ENCODE results near the gene GGA1. TPM values are rescaled to one million over a fixed set of nuclear protein-coding genes. Genes with fewer than 3 reads are reported as not detected.

Gene GGA1
- total and polyA plus RNA-seq, 2 donors (not counting 1 experiment from before 2014, with no cell fraction given), result 137 to 154 TPM

- H3K27me3 ChIP-seq (replicated peaks in 1 of 4; ENCODE audit: control extremely low read depth in 1 of 4, control insufficient read depth in 3 of 4, insufficient read depth in 4 of 4, low read length in 3 of 4), result no peaks in the 10 kb centered on the region
- ATAC-seq (ENCODE audit: low read depth), result no peak
- Mint-ChIP-seq H3K27ac (no peak overlapping the region), H3K4me1 (no peaks in the 10 kb centered on the region), H3K9me3 (ENCODE audit: insufficient read depth) (no peaks in the 10 kb centered on the region), H3K27me3 (no peaks in the 10 kb centered on the region), H3K4me3 (no peak overlapping the region)
- 100% methylated on average over 6 of the region's 17 CpGs for WGBS (ENCODE audit: insufficient coverage)
- peaks cover 24% of the 10 kb centered on the region for H3K79me2 ChIP-seq (ENCODE audit: control insufficient read depth, insufficient read depth, low read length)
- H3K4me2 ChIP-seq (replicated peaks; ENCODE audit: low read depth, low read length, poor library complexity, severe bottlenecking), result no peak overlapping the region
- no peaks in the 10 kb centered on the region for H3K4me1 ChIP-seq (ENCODE audit: control insufficient read depth in 2 of 2, insufficient read depth in 2 of 2, low read length in 2 of 2)
- H4K20me1 ChIP-seq (ENCODE audit: control insufficient read depth, insufficient read depth, low read length, poor library complexity, severe bottlenecking), result no peaks in the 10 kb centered on the region
- no peaks in the 10 kb centered on the region for H3K9me3 ChIP-seq (ENCODE audit: control extremely low read depth in 1 of 3, control insufficient read depth in 2 of 3, insufficient read depth in 1 of 3, low read length in 2 of 3)
- ChIA-PET POLR2A (no interaction called here), CTCF (interaction anchor here (1.2 to 2.0 kb wide), 3 partner anchors 7 to 9 kb away, joined by 3 to 5 read pairs (median 3); partner anchors contain the start of gene PDXP)
- intact Hi-C loops (cut with micrococcal nuclease), result no loop called here
- no peak overlapping the region for H3K9ac ChIP-seq (ENCODE audit: low read length)
- H3K36me3 ChIP-seq (replicated peaks in 1 of 2; ENCODE audit: control extremely low read depth in 1 of 2, control insufficient read depth in 1 of 2, extremely low read depth in 1 of 2, insufficient read depth in 2 of 2, low read length in 1 of 2), result peaks cover 2 to 77% of the 10 kb centered on the region in 2 experiments
- TF ChIP-seq CTCF (IDR thresholded peaks at IDR 0.05) (no peak), EZH2 (IDR thresholded peaks at IDR 0.05; ENCODE audit: borderline replicate concordance, insufficient read depth, low read depth, low read length, poor library complexity, severe bottlenecking) (no peak)
- H2AFZ ChIP-seq (ENCODE audit: insufficient read depth, low read depth, low read length, poor library complexity, severe bottlenecking), result no peak overlapping the region
- no peak overlapping the region for H3K4me3 ChIP-seq (ENCODE audit: control extremely low read depth in 1 of 5, extremely low read depth in 1 of 5, insufficient read depth in 1 of 5, low read depth in 2 of 5, low read length in 4 of 5)
- DNase-seq, result no peak
- H3K27ac ChIP-seq (ENCODE audit: low read length in 2 of 2), result no peak overlapping the region
These were observed 42.0 kb downstream of the GGA1 start for GRCh38 chr22:37650463-37651136.

- H2AFZ ChIP-seq (ENCODE audit: insufficient read depth, low read depth, low read length, poor library complexity, severe bottlenecking), result no peak overlapping the region
- H3K27me3 ChIP-seq (replicated peaks in 1 of 4; ENCODE audit: control extremely low read depth in 1 of 4, control insufficient read depth in 3 of 4, insufficient read depth in 4 of 4, low read length in 3 of 4), result no peaks in the 10 kb centered on the region
- H3K4me2 ChIP-seq (replicated peaks; ENCODE audit: low read depth, low read length, poor library complexity, severe bottlenecking), result no peak overlapping the region
- H3K4me3 Mint-ChIP-seq, result no peak overlapping the region
- H3K9me3 Mint-ChIP-seq (ENCODE audit: insufficient read depth), result no peaks in the 10 kb centered on the region
- no peaks in the 10 kb centered on the region for H4K20me1 ChIP-seq (ENCODE audit: control insufficient read depth, insufficient read depth, low read length, poor library complexity, severe bottlenecking)
- ATAC-seq (ENCODE audit: low read depth) (no peak), DNase-seq (no peak)
- peaks cover 18% of the 10 kb centered on the region for H3K4me1 Mint-ChIP-seq
- no peaks in the 10 kb centered on the region for H3K9me3 ChIP-seq (ENCODE audit: control extremely low read depth in 1 of 3, control insufficient read depth in 2 of 3, insufficient read depth in 1 of 3, low read length in 2 of 3)
- 81% methylated on average over 8 of the region's 14 CpGs for WGBS (ENCODE audit: insufficient coverage)
- TF ChIP-seq EZH2 (IDR thresholded peaks at IDR 0.05; ENCODE audit: borderline replicate concordance, insufficient read depth, low read depth, low read length, poor library complexity, severe bottlenecking) (no peak), CTCF (IDR thresholded peaks at IDR 0.05) (no peak)
- peaks cover 11 to 16% of the 10 kb centered on the region in 2 donors for H3K4me1 ChIP-seq (ENCODE audit: control insufficient read depth in 2 of 2, insufficient read depth in 2 of 2, low read length in 2 of 2)
- H3K27me3 Mint-ChIP-seq, result no peaks in the 10 kb centered on the region
- no peak overlapping the region for H3K9ac ChIP-seq (ENCODE audit: low read length)
- H3K27ac ChIP-seq (ENCODE audit: low read length in 2 of 2), result no peak overlapping the region
- H3K4me3 ChIP-seq (ENCODE audit: control extremely low read depth in 1 of 5, extremely low read depth in 1 of 5, insufficient read depth in 1 of 5, low read depth in 2 of 5, low read length in 4 of 5), result no peak overlapping the region
- ChIA-PET POLR2A (interaction anchor here (0.6 kb wide), 1 partner anchor 20 kb away, joined by 11 read pairs; no protein-coding TSS in a partner anchor), CTCF (interaction anchor here (1.5 to 22.6 kb wide), 3 partner anchors 10 to 27 kb away, joined by 4 to 462 read pairs (median 18); partner anchors contain the start of genes LGALS1 and NOL12)
- peaks cover 0 to 43% of the 10 kb centered on the region in 2 experiments for H3K36me3 ChIP-seq (replicated peaks in 1 of 2; ENCODE audit: control extremely low read depth in 1 of 2, control insufficient read depth in 1 of 2, extremely low read depth in 1 of 2, insufficient read depth in 2 of 2, low read length in 1 of 2)
- peaks cover 15% of the 10 kb centered on the region for H3K79me2 ChIP-seq (ENCODE audit: control insufficient read depth, insufficient read depth, low read length)
- intact Hi-C loops (cut with micrococcal nuclease), result no loop called here
- no peak overlapping the region for H3K27ac Mint-ChIP-seq
These were observed 46.1 kb downstream of the GGA1 start for GRCh38 chr22:37654563-37655251.

Data from B cell (primary cell).